SU-DHL-6 (cell line): ENCODE measurements around the gene DSTN.

Source experiments
- CTCF ChIP-seq: fragments of 200-600 bp; sonication (generic); IDR thresholded peaks from one replicate; pipeline ENCODE4 v1.5.1; 2017; ENCODE audit warnings: antibody characterized with exemption, mild to moderate bottlenecking, low read length, moderate library complexity; ENCODE audit not compliant: insufficient read depth, poor library complexity, severe bottlenecking
- EZH2phosphoT487 ChIP-seq: fragments of 200-600 bp; sonication (generic), shearing (Covaris generic); conservative IDR thresholded peaks from 2 replicates; pipeline ENCODE4 v1.6.1; 2018; ENCODE audit warnings: mild to moderate bottlenecking, antibody characterized with exemption, low read length, moderate library complexity, mixed read lengths

GRCh38 chr20:17622086-17622850 lies 52.4 kb downstream of the DSTN start:
- TF ChIP-seq CTCF: no peak
- no peak for TF ChIP-seq EZH2phosphoT487
